ENCODE measurements around the gene CEP170B. TPM values are rescaled to one million over a fixed set of nuclear protein-coding genes. Genes with fewer than 3 reads are reported as not detected.

Gene CEP170B
- polyA plus RNA-seq, 2 donors, result 19.8 to 37.5 TPM

GRCh38 chr14:104928391-104929133 lies 63.5 kb downstream of the CEP170B start:
- Histone ChIP-seq H3K9me3 (ENCODE audit: control insufficient read depth in 2 of 2, insufficient read depth in 1 of 2, low read depth in 1 of 2, low read length in 1 of 2) (peaks cover 0 to 5% of the 10 kb centered on the region in 2 donors), H3K4me1 (ENCODE audit: control insufficient read depth in 2 of 2, insufficient read depth in 2 of 2, low read length in 1 of 2) (peaks cover 0 to 3% of the 10 kb centered on the region in 2 donors), H3K4me3 (ENCODE audit: low read depth in 1 of 2, low read length in 2 of 2) (no peak overlapping the region), H3K36me3 (ENCODE audit: control insufficient read depth in 2 of 2, insufficient read depth in 2 of 2, low read length in 1 of 2) (no peaks in the 10 kb centered on the region), H3K27me3 (ENCODE audit: control insufficient read depth in 1 of 2, insufficient read depth in 2 of 2, low read length in 2 of 2) (no peaks in the 10 kb centered on the region), H3K27ac (ENCODE audit: low read depth in 2 of 2, low read length in 1 of 2) (no peak overlapping the region)
- WGBS, 2 donors, result 84 to 86% methylated on average over 17 of the region's 17 CpGs

GRCh38 chr14:104929268-104930230 lies 64.5 kb downstream of the CEP170B start:
- 85 to 87% methylated on average over 15 of the region's 15 CpGs for WGBS, 2 donors
- Histone ChIP-seq H3K4me3 (ENCODE audit: low read depth in 1 of 2, low read length in 2 of 2) (no peak overlapping the region), H3K27me3 (ENCODE audit: control insufficient read depth in 1 of 2, insufficient read depth in 2 of 2, low read length in 2 of 2) (no peaks in the 10 kb centered on the region), H3K27ac (ENCODE audit: low read depth in 2 of 2, low read length in 1 of 2) (no peak overlapping the region), H3K36me3 (ENCODE audit: control insufficient read depth in 2 of 2, insufficient read depth in 2 of 2, low read length in 1 of 2) (no peaks in the 10 kb centered on the region), H3K4me1 (ENCODE audit: control insufficient read depth in 2 of 2, insufficient read depth in 2 of 2, low read length in 1 of 2) (peaks cover 0 to 7% of the 10 kb centered on the region in 2 donors), H3K9me3 (ENCODE audit: control insufficient read depth in 2 of 2, insufficient read depth in 1 of 2, low read depth in 1 of 2, low read length in 1 of 2) (no peaks in the 10 kb centered on the region)

- H3K27me3 ChIP-seq (ENCODE audit: control insufficient read depth in 1 of 2, insufficient read depth in 2 of 2, low read length in 2 of 2), result no peaks in the 10 kb centered on the region
- no peak overlapping the region for H3K27ac ChIP-seq (ENCODE audit: low read depth in 2 of 2, low read length in 1 of 2)
- 64 to 68% methylated on average over 10 of the region's 10 CpGs for WGBS, 2 donors
Observed at GRCh38 chr14:104930526-104931303, 65.6 kb downstream of the CEP170B start.

GRCh38 chr14:104931304-104931770 lies 66.3 kb downstream of the CEP170B start:
- Histone ChIP-seq H3K36me3 (ENCODE audit: control insufficient read depth in 2 of 2, insufficient read depth in 2 of 2, low read length in 1 of 2) (no peaks in the 10 kb centered on the region), H3K4me3 (ENCODE audit: low read depth in 1 of 2, low read length in 2 of 2) (no peak overlapping the region), H3K9me3 (ENCODE audit: control insufficient read depth in 2 of 2, insufficient read depth in 1 of 2, low read depth in 1 of 2, low read length in 1 of 2) (no peaks in the 10 kb centered on the region), H3K4me1 (ENCODE audit: control insufficient read depth in 2 of 2, insufficient read depth in 2 of 2, low read length in 1 of 2) (peaks cover 0 to 7% of the 10 kb centered on the region in 2 donors), H3K27me3 (ENCODE audit: control insufficient read depth in 1 of 2, insufficient read depth in 2 of 2, low read length in 2 of 2) (no peaks in the 10 kb centered on the region), H3K27ac (ENCODE audit: low read depth in 2 of 2, low read length in 1 of 2) (no peak overlapping the region)
- WGBS, 2 donors, result 67 to 69% methylated on average over 9 of the region's 9 CpGs

More at GRCh38 chr14:104930526-104931303, 65.6 kb downstream of the CEP170B start:
- H3K36me3 ChIP-seq (ENCODE audit: control insufficient read depth in 2 of 2, insufficient read depth in 2 of 2, low read length in 1 of 2), result no peaks in the 10 kb centered on the region
- H3K9me3 ChIP-seq (ENCODE audit: control insufficient read depth in 2 of 2, insufficient read depth in 1 of 2, low read depth in 1 of 2, low read length in 1 of 2), result no peaks in the 10 kb centered on the region
- H3K4me3 ChIP-seq (ENCODE audit: low read depth in 1 of 2, low read length in 2 of 2), result no peak overlapping the region
- peaks cover 0 to 7% of the 10 kb centered on the region in 2 donors for H3K4me1 ChIP-seq (ENCODE audit: control insufficient read depth in 2 of 2, insufficient read depth in 2 of 2, low read length in 1 of 2)

GRCh38 chr14:104931771-104932675 lies 67.0 kb downstream of the CEP170B start:
- Histone ChIP-seq H3K4me3 (ENCODE audit: low read depth in 1 of 2, low read length in 2 of 2) (no peak overlapping the region), H3K4me1 (ENCODE audit: control insufficient read depth in 2 of 2, insufficient read depth in 2 of 2, low read length in 1 of 2) (peaks cover under 1 to 7% of the 10 kb centered on the region in 2 donors), H3K9me3 (ENCODE audit: control insufficient read depth in 2 of 2, insufficient read depth in 1 of 2, low read depth in 1 of 2, low read length in 1 of 2) (no peaks in the 10 kb centered on the region), H3K27me3 (ENCODE audit: control insufficient read depth in 1 of 2, insufficient read depth in 2 of 2, low read length in 2 of 2) (no peaks in the 10 kb centered on the region), H3K36me3 (ENCODE audit: control insufficient read depth in 2 of 2, insufficient read depth in 2 of 2, low read length in 1 of 2) (peaks cover 0 to 2% of the 10 kb centered on the region in 2 donors), H3K27ac (ENCODE audit: low read depth in 2 of 2, low read length in 1 of 2) (no peak overlapping the region)
- 56 to 58% methylated on average over 63 to 64 of the region's 64 CpGs for WGBS, 2 donors

- 13% methylated on average over 75 to 100 of the region's 100 CpGs for WGBS, 2 donors
- no peaks in the 10 kb centered on the region for H3K27me3 ChIP-seq (ENCODE audit: control insufficient read depth in 1 of 2, insufficient read depth in 2 of 2, low read length in 2 of 2)
Observed at GRCh38 chr14:104932676-104933631, 67.9 kb downstream of the CEP170B start.

GRCh38 chr14:104933746-104934733 lies 69.0 kb downstream of the CEP170B start:
- Histone ChIP-seq H3K4me3 (ENCODE audit: low read depth in 1 of 2, low read length in 2 of 2) (peak overlapping the region in 1 of 2 donors; percentile 55), H3K27ac (ENCODE audit: low read depth in 2 of 2, low read length in 1 of 2) (no peak overlapping the region)
- WGBS, 2 donors, result 15 to 21% methylated on average over 17 to 42 of the region's 42 CpGs

More at GRCh38 chr14:104932676-104933631, 67.9 kb downstream of the CEP170B start:
- H3K27ac ChIP-seq (ENCODE audit: low read depth in 2 of 2, low read length in 1 of 2), result peak overlapping the region in 1 of 2 donors; percentile 51
- no peaks in the 10 kb centered on the region for H3K9me3 ChIP-seq (ENCODE audit: control insufficient read depth in 2 of 2, insufficient read depth in 1 of 2, low read depth in 1 of 2, low read length in 1 of 2)
- peaks cover 0 to 8% of the 10 kb centered on the region in 2 donors for H3K36me3 ChIP-seq (ENCODE audit: control insufficient read depth in 2 of 2, insufficient read depth in 2 of 2, low read length in 1 of 2)
- peaks cover 3 to 7% of the 10 kb centered on the region in 2 donors for H3K4me1 ChIP-seq (ENCODE audit: control insufficient read depth in 2 of 2, insufficient read depth in 2 of 2, low read length in 1 of 2)
- peak overlapping the region; percentile 2 to 55 for H3K4me3 ChIP-seq (ENCODE audit: low read depth in 1 of 2, low read length in 2 of 2)

More at GRCh38 chr14:104933746-104934733, 69.0 kb downstream of the CEP170B start:
- Histone ChIP-seq H3K36me3 (ENCODE audit: control insufficient read depth in 2 of 2, insufficient read depth in 2 of 2, low read length in 1 of 2) (peaks cover 0 to 8% of the 10 kb centered on the region in 2 donors), H3K4me1 (ENCODE audit: control insufficient read depth in 2 of 2, insufficient read depth in 2 of 2, low read length in 1 of 2) (peaks cover 3 to 7% of the 10 kb centered on the region in 2 donors), H3K27me3 (ENCODE audit: control insufficient read depth in 1 of 2, insufficient read depth in 2 of 2, low read length in 2 of 2) (no peaks in the 10 kb centered on the region), H3K9me3 (ENCODE audit: control insufficient read depth in 2 of 2, insufficient read depth in 1 of 2, low read depth in 1 of 2, low read length in 1 of 2) (no peaks in the 10 kb centered on the region)
